Right lung (tissue), 5 donors: ENCODE data around the gene AP1G1. TPM values are rescaled to one million over a fixed set of nuclear protein-coding genes. Genes with fewer than 3 reads are reported as not detected.
"Not testable (repeated sequence)": the region's sequence is repeated elsewhere in the genome, so short reads cannot be mapped to it uniquely, and the experiment has no call there.

ENCODE experiments used
- DNase-seq, 2 donors: peaks; one replicate each; pipeline ENCODE4 v3.0.0-alpha.2; 2013
- polyA plus RNA-seq, 5 donors: library from polyadenylated mRNA; unstranded; fragments of 120-200 nt; gene quantifications; one replicate each; pipeline versions ENCODE4 v1.2.1 to v1.2.3, GENCODE V29; 2013; ENCODE audit warnings: inconsistent platforms in 1 of 5, low replicate concordance in 1 of 5; ENCODE audit not compliant: insufficient read length in 5 of 5, insufficient read depth in 1 of 5

The AP1G1 gene
- polyA plus RNA-seq, 5 donors = 54.7 to 82.0 (median 70.4) TPM

GRCh38 chr16:71811261-71811803 lies 2.7 kb upstream of the AP1G1 start:
- no peak for DNase-seq

- not testable (repeated sequence) for DNase-seq
Measured at GRCh38 chr16:71810155-71810530, 1.5 kb upstream of the AP1G1 start.

- peak; percentile 23 to 28 for DNase-seq
Measured at GRCh38 chr16:71807905-71808592, 585 bp downstream of the AP1G1 start.

- no peak for DNase-seq
Measured at GRCh38 chr16:71803305-71803690, 5.3 kb downstream of the AP1G1 start.

- no peak for DNase-seq
Measured at GRCh38 chr16:71796501-71797097, 12.0 kb downstream of the AP1G1 start.

- DNase-seq = no peak
Measured at GRCh38 chr16:71794943-71795342, 13.7 kb downstream of the AP1G1 start.

GRCh38 chr16:71794018-71794417 lies 14.6 kb downstream of the AP1G1 start:
- DNase-seq = no peak

GRCh38 chr16:71792176-71792575 lies 16.5 kb downstream of the AP1G1 start:
- no peak for DNase-seq

GRCh38 chr16:71790329-71790728 lies 18.3 kb downstream of the AP1G1 start:
- not testable (repeated sequence) for DNase-seq

GRCh38 chr16:71789136-71789535 lies 19.5 kb downstream of the AP1G1 start:
- DNase-seq = no peak

GRCh38 chr16:71788578-71788977 lies 20.1 kb downstream of the AP1G1 start:
- DNase-seq = no peak

- DNase-seq = not testable (repeated sequence)
Measured at GRCh38 chr16:71785143-71785542, 23.5 kb downstream of the AP1G1 start.

GRCh38 chr16:71784093-71784492 lies 24.5 kb downstream of the AP1G1 start:
- DNase-seq = no peak

GRCh38 chr16:71781741-71782140 lies 26.9 kb downstream of the AP1G1 start:
- peak in 1 of 2 donors; percentile 7 for DNase-seq

GRCh38 chr16:71780521-71781089 lies 28.0 kb downstream of the AP1G1 start:
- no peak for DNase-seq

GRCh38 chr16:71778780-71779179 lies 29.9 kb downstream of the AP1G1 start:
- DNase-seq = no peak

GRCh38 chr16:71777329-71777728 lies 31.3 kb downstream of the AP1G1 start:
- DNase-seq = no peak

- DNase-seq = no peak
Measured at GRCh38 chr16:71775949-71776348, 32.7 kb downstream of the AP1G1 start.

GRCh38 chr16:71771571-71771970 lies 37.1 kb downstream of the AP1G1 start:
- DNase-seq = no peak

- DNase-seq = no peak
Measured at GRCh38 chr16:71769222-71769621, 39.4 kb downstream of the AP1G1 start.

- DNase-seq = no peak
Measured at GRCh38 chr16:71767060-71767900, 41.4 kb downstream of the AP1G1 start.

GRCh38 chr16:71762186-71762585 lies 46.4 kb downstream of the AP1G1 start:
- DNase-seq = no peak
